ENCODE data around the gene TRIM51.
"Not testable (repeated sequence)": the region's sequence is repeated elsewhere in the genome, so short reads cannot be mapped to it uniquely, and the experiment has no call there.

- not testable (repeated sequence) for TF ChIP-seq EZH2 (IDR thresholded peaks at IDR 0.05); POLR2AphosphoS5 (IDR thresholded peaks at IDR 0.05; ENCODE audit: borderline replicate concordance, low read depth, low read length)
Observed at GRCh38 chr11:55867354-55867753, 15.7 kb upstream of the TRIM51 start.
